Colonic mucosa (tissue), 4 donors: Measurements from ENCODE around the gene CKB. TPM values are rescaled to one million over a fixed set of nuclear protein-coding genes. Genes with fewer than 3 reads are reported as not detected.
A peak's percentile ranks its signal among the peaks of the same experiment; 100 is the strongest.

Source experiments
- DNase-seq: peaks from one replicate; pipeline ENCODE4 v3.0.0-alpha.2; 2020
- H3K27ac ChIP-seq: fragments of 200-600 bp; one replicate; pipeline ENCODE4 v1.8.0; 2021
- H3K27me3 ChIP-seq: fragments of 200-600 bp; one replicate; pipeline ENCODE4 v1.8.0; 2021
- H3K36me3 ChIP-seq: fragments of 200-600 bp; one replicate; pipeline ENCODE4 v1.8.0; 2021
- H3K4me1 ChIP-seq: fragments of 200-600 bp; one replicate; pipeline ENCODE4 v1.8.0; 2021; ENCODE audit warnings: mild to moderate bottlenecking
- H3K4me3 ChIP-seq: fragments of 200-600 bp; one replicate; pipeline ENCODE4 v1.8.0; 2021
- H3K9ac ChIP-seq, 2 donors: one replicate each; pipeline ENCODE4 v1.7.0; 2013; ENCODE audit warnings: control low read depth in 2 of 2, low read depth in 2 of 2, low read length in 2 of 2
- H3K9me3 ChIP-seq: fragments of 200-600 bp; one replicate; pipeline ENCODE4 v1.8.0; 2021
- CTCF ChIP-seq: fragments of 200-600 bp; IDR thresholded peaks from one replicate; pipeline ENCODE4 v1.8.0; 2022; ENCODE audit warnings: antibody characterized with exemption, mild to moderate bottlenecking
- intact Hi-C: fragments of 100-400 bp; cut with DNase I; formaldehyde crosslinking; loops from one replicate; pipeline ENCODE4 v1.14.1; 2022
- total RNA-seq, 2 donors: library from RNA; stranded (reverse); fragmentation: NEBNext Ultra II Directional in 1 of 2; extraction: Animal tissue kit (Norgen Biotek cat#: 25700) in 1 of 2; gene quantifications; one replicate each; pipeline ENCODE4 v1.2.1, GENCODE V29; 2021
- donor health status: healthy.
- donor health status: DM: no; HTN: no; CAD: no.
- donor health status: DM: no; HTN: no; CAD: no.

Gene CKB
- total RNA-seq, 2 donors from 2014 or later, result 1,501 to 4,641 TPM

- TF ChIP-seq CTCF, result no peak
- no peaks in the 10 kb centered on the region for H3K9me3 ChIP-seq
- no peaks in the 10 kb centered on the region for H3K4me1 ChIP-seq
- H3K4me3 ChIP-seq, result no peak overlapping the region
- H3K27ac ChIP-seq, result peak overlapping the region; percentile 33
- no peaks in the 10 kb centered on the region for H3K36me3 ChIP-seq
- peak overlapping the region in 1 of 2 donors; percentile 30 for H3K9ac ChIP-seq
- intact Hi-C loops, result no loop called here
- H3K27me3 ChIP-seq, result no peaks in the 10 kb centered on the region
- no peak for DNase-seq
These were observed 29.6 kb upstream of the CKB start for GRCh38 chr14:103552011-103552845.

DNA sequence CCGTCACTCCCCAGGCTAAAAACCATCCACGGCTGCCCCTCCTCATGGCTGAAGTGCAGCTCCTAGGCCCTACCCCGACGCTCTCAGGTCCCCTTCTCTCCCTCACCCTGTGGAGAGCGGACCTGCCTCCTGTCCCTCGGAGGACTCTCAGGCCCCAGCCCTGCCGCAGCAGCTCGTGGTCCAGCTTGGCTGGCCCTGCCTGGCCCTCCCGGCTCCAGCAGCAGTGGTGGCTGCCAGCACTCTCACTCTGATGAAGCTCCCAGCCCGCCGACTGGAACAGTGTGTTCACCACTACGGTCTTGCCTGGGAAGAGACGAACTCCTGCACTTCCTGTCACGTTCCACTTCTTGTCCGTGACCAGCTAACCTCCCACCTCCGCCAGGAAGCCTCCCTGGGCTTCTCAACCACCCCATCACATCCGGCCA is 28.7 kb upstream of the CKB start:
- H3K27me3 ChIP-seq, result no peaks in the 10 kb centered on the region
- no peak overlapping the region for H3K4me3 ChIP-seq
- DNase-seq, result no peak
- intact Hi-C loops, result no loop called here
- peak overlapping the region; percentile 33 for H3K27ac ChIP-seq
- no peak overlapping the region for H3K9ac ChIP-seq
- no peaks in the 10 kb centered on the region for H3K9me3 ChIP-seq
- no peaks in the 10 kb centered on the region for H3K36me3 ChIP-seq
- H3K4me1 ChIP-seq, result no peaks in the 10 kb centered on the region
- no peak for TF ChIP-seq CTCF

GRCh38 chr14:103550451-103551337 is 28.1 kb upstream of the CKB start:
- Histone ChIP-seq H3K9ac (no peak overlapping the region), H3K27me3 (no peaks in the 10 kb centered on the region), H3K9me3 (no peaks in the 10 kb centered on the region), H3K36me3 (no peaks in the 10 kb centered on the region), H3K4me1 (no peaks in the 10 kb centered on the region), H3K4me3 (no peak overlapping the region), H3K27ac (peak overlapping the region; percentile 29)
- intact Hi-C loops, result no loop called here
- DNase-seq, result no peak
- no peak for TF ChIP-seq CTCF

DNA sequence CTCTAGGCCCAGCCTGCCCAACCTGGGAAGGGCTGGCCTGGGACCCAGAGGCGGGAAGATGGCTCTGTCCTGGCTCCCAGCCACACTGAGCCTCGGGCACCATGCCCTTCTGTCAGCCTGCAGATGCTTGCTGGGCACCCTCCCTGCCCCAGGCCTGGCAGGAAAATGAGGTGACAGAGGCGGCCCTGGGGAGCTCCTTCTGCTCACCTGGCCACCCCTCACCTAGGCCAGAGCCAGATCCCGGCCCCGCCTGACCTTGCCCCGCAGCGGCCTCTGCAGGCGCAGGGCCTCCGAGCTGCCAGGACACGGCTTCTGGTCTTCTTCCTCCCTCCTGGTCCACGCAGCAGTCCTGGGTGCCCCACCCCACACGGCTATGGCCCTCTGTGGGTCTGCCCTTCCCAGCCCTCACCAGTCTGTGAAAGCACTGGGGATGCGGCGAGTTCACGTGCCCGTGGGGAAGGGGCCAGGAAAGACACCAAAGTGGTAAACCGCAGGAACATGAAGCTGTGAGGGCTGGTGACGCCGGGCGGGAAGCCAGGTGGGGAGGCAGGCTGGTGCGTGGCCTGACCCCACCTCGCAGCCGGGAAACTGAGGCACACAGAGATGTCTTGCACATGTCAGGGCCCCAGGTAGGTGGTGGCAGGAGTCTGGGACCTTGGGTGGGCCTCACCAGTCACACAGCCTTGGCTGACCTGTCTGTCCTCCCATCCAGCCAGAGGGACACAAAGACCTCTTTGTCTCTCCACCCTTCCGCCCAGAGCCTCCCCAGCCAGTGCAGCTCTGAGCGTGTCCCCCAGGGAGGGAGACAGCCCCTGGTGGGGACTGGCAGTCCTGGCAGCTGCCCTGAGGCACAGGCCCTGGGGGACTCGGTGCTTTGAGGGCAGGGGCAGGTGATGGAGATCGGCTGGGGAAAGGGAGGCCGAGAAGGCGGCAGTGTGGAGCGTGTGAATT is 27.0 kb upstream of the CKB start:
- Histone ChIP-seq H3K36me3 (no peaks in the 10 kb centered on the region), H3K27me3 (no peaks in the 10 kb centered on the region), H3K4me1 (no peaks in the 10 kb centered on the region), H3K9ac (peak overlapping the region in 1 of 2 donors; percentile 8), H3K4me3 (no peak overlapping the region), H3K27ac (no peak overlapping the region), H3K9me3 (no peaks in the 10 kb centered on the region)
- no peak for DNase-seq
- intact Hi-C loops, result loop anchor here (5.0 kb wide), 1 partner anchor 47 kb away; no protein-coding TSS in a partner anchor
- TF ChIP-seq CTCF, result no peak
